IPS-18c (cell line): ENCODE data around the gene TUBA4A.
A peak's percentile ranks its signal among the peaks of the same experiment; 100 is the strongest.
"Not testable (repeated sequence)": the region's sequence is repeated elsewhere in the genome, so short reads cannot be mapped to it uniquely, and the experiment has no call there.

Experiments
- H3K4me3 ChIP-seq: 2 replicates; pipeline ENCODE4 v1.7.0; 2013; ENCODE audit warnings: low read depth, mild to moderate bottlenecking, low read length, moderate library complexity; ENCODE audit not compliant: insufficient read depth
- H3K9me3 ChIP-seq: one replicate; pipeline ENCODE4 v1.6.1; 2013; ENCODE audit warnings: mild to moderate bottlenecking, low read length, moderate library complexity; ENCODE audit not compliant: control insufficient read depth, insufficient read depth

The TUBA4A gene

GRCh38 chr2:219210886-219211362 lies 42.8 kb downstream of the TUBA4A start:
- Histone ChIP-seq H3K9me3 (no peaks in the 10 kb centered on the region), H3K4me3 (no peak overlapping the region)

GRCh38 chr2:219210196-219210885 lies 43.4 kb downstream of the TUBA4A start:
- no peaks in the 10 kb centered on the region for H3K9me3 ChIP-seq
- no peak overlapping the region for H3K4me3 ChIP-seq

GRCh38 chr2:219209236-219210195 lies 44.2 kb downstream of the TUBA4A start:
- H3K4me3 ChIP-seq, result no peak overlapping the region
- no peaks in the 10 kb centered on the region for H3K9me3 ChIP-seq

- Histone ChIP-seq H3K9me3 (no peaks in the 10 kb centered on the region), H3K4me3 (no peak overlapping the region)
Measured at GRCh38 chr2:219207884-219208740, 45.6 kb downstream of the TUBA4A start.

GRCh38 chr2:219207134-219207883 lies 46.4 kb downstream of the TUBA4A start:
- H3K9me3 ChIP-seq, result no peaks in the 10 kb centered on the region
- H3K4me3 ChIP-seq, result peak overlapping the region; percentile 79

- H3K9me3 ChIP-seq, result no peaks in the 10 kb centered on the region
- peak within 1 kb of the TSS; percentile 79 for H3K4me3 ChIP-seq
Measured at GRCh38 chr2:219206328-219207133, 47.2 kb downstream of the TUBA4A start, which contains the start of gene ZFAND2B. Gene ZFAND2B (plus strand): TSS chr2:219206782. CDS start chr2:219206988, 206 bp downstream.

GRCh38 chr2:219205981-219206327 lies 47.8 kb downstream of the TUBA4A start:
- Histone ChIP-seq H3K4me3 (peak overlapping the region; percentile 79), H3K9me3 (no peaks in the 10 kb centered on the region)

- no peak overlapping the region for H3K4me3 ChIP-seq
- no peaks in the 10 kb centered on the region for H3K9me3 ChIP-seq
Measured at GRCh38 chr2:219205165-219205538, 48.6 kb downstream of the TUBA4A start.

GRCh38 chr2:219204425-219205164 lies 49.1 kb downstream of the TUBA4A start:
- no peak overlapping the region for H3K4me3 ChIP-seq
- H3K9me3 ChIP-seq, result no peaks in the 10 kb centered on the region

GRCh38 chr2:219201331-219201730 lies 52.4 kb downstream of the TUBA4A start:
- H3K9me3 ChIP-seq, H3K4me3 ChIP-seq: not testable (repeated sequence)

GRCh38 chr2:219200502-219201326 lies 53.0 kb downstream of the TUBA4A start:
- H3K9me3 ChIP-seq, H3K4me3 ChIP-seq: not testable (repeated sequence)
